OCI-LY3 (cell line): ENCODE results near the gene DNM1.

ENCODE experiments used
- H2AFZ ChIP-seq: fragments of 200-600, 300-600 bp; shearing (Covaris generic); 2 replicates; pipeline ENCODE4 v1.6.0; 2014; ENCODE audit warnings: antibody characterized with exemption, low read depth, low read length
- H3K27ac ChIP-seq: fragments of 200-600, 300-600 bp; sonication (generic); 2 replicates; pipeline ENCODE4 v1.5.1; 2014; ENCODE audit warnings: mild to moderate bottlenecking, low read length, moderate library complexity, mixed read lengths
- H3K27me3 ChIP-seq: fragments of 200-600, 300-600 bp; sonication (generic); 2 replicates; pipeline ENCODE4 v1.6.1; 2014; ENCODE audit warnings: low read depth, low read length, mixed read lengths
- H3K36me3 ChIP-seq: fragments of 200-600, 300-600 bp; sonication (generic); replicated peaks from 2 replicates; pipeline ENCODE3; 2014; ENCODE audit warnings: low read depth, low read length, mixed read lengths
- H3K4me1 ChIP-seq: fragments of 300-600, 200-600 bp; sonication (generic); 2 replicates; pipeline ENCODE4 v1.6.1; 2014; ENCODE audit warnings: low read length, mixed read lengths
- H3K4me2 ChIP-seq: fragments of 200-600, 300-600 bp; sonication (generic); 2 replicates; pipeline ENCODE4 v1.6.1; 2014; ENCODE audit warnings: low read length, mixed read lengths
- H3K4me3 ChIP-seq: fragments of 300-600, 200-600 bp; sonication (generic); 2 replicates; pipeline ENCODE4 v1.5.1; 2014; ENCODE audit warnings: antibody characterized with exemption, mild to moderate bottlenecking, low read length, moderate library complexity
- H3K79me2 ChIP-seq: fragments of 300-600, 200-600 bp; shearing (Covaris generic); 2 replicates; pipeline ENCODE4 v1.6.1; 2014; ENCODE audit warnings: mild to moderate bottlenecking, low read length, mixed read lengths
- H3K9ac ChIP-seq: fragments of 300-600, 200-600 bp; shearing (Covaris generic); 2 replicates; pipeline ENCODE4 v1.6.0; 2014; ENCODE audit warnings: mild to moderate bottlenecking, low read length, moderate library complexity
- H3K9me3 ChIP-seq: fragments of 200-600, 300-600 bp; shearing (Covaris generic); 2 replicates; pipeline ENCODE4 v1.6.1; 2014; ENCODE audit warnings: low read length, mixed read lengths; ENCODE audit not compliant: insufficient read depth
- H4K20me1 ChIP-seq: fragments of 200-600, 300-600 bp; sonication (generic); 2 replicates; pipeline ENCODE4 v1.6.1; 2016; ENCODE audit warnings: low read length, mixed read lengths; ENCODE audit not compliant: insufficient read depth
- EZH2phosphoT487 ChIP-seq: fragments of 200-600 bp; shearing (Covaris generic); IDR thresholded peaks from 2 replicates; pipeline ENCODE4 v1.6.1; 2018; ENCODE audit warnings: antibody characterized with exemption, mixed run types, low read depth
- TF ChIP-seq, protein P1 (sequence below): fragments of 200-600, 300-600 bp; sonication (generic); IDR thresholded peaks from 2 replicates; pipeline ENCODE4 v1.5.1; 2014; ENCODE audit warnings: antibody characterized with exemption, low read length, low read depth

The DNM1 gene

GRCh38 chr9:128190013-128190412 is 13.2 kb upstream of the DNM1 start:
- Histone ChIP-seq H3K4me1 (peaks cover 9% of the 10 kb centered on the region), H3K36me3 (peaks cover 13% of the 10 kb centered on the region), H3K9me3 (no peaks in the 10 kb centered on the region), H3K27ac (no peak overlapping the region), H4K20me1 (no peaks in the 10 kb centered on the region), H3K4me3 (peak overlapping the region; percentile 98), H3K4me2 (peak overlapping the region; percentile 73), H3K79me2 (peaks cover 20% of the 10 kb centered on the region), H3K9ac (no peak overlapping the region), H3K27me3 (no peaks in the 10 kb centered on the region), H2AFZ (no peak overlapping the region)
- TF ChIP-seq EZH2phosphoT487 = no peak
- TF ChIP-seq, protein P1, sequence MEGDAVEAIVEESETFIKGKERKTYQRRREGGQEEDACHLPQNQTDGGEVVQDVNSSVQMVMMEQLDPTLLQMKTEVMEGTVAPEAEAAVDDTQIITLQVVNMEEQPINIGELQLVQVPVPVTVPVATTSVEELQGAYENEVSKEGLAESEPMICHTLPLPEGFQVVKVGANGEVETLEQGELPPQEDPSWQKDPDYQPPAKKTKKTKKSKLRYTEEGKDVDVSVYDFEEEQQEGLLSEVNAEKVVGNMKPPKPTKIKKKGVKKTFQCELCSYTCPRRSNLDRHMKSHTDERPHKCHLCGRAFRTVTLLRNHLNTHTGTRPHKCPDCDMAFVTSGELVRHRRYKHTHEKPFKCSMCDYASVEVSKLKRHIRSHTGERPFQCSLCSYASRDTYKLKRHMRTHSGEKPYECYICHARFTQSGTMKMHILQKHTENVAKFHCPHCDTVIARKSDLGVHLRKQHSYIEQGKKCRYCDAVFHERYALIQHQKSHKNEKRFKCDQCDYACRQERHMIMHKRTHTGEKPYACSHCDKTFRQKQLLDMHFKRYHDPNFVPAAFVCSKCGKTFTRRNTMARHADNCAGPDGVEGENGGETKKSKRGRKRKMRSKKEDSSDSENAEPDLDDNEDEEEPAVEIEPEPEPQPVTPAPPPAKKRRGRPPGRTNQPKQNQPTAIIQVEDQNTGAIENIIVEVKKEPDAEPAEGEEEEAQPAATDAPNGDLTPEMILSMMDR = no peak

DNA sequence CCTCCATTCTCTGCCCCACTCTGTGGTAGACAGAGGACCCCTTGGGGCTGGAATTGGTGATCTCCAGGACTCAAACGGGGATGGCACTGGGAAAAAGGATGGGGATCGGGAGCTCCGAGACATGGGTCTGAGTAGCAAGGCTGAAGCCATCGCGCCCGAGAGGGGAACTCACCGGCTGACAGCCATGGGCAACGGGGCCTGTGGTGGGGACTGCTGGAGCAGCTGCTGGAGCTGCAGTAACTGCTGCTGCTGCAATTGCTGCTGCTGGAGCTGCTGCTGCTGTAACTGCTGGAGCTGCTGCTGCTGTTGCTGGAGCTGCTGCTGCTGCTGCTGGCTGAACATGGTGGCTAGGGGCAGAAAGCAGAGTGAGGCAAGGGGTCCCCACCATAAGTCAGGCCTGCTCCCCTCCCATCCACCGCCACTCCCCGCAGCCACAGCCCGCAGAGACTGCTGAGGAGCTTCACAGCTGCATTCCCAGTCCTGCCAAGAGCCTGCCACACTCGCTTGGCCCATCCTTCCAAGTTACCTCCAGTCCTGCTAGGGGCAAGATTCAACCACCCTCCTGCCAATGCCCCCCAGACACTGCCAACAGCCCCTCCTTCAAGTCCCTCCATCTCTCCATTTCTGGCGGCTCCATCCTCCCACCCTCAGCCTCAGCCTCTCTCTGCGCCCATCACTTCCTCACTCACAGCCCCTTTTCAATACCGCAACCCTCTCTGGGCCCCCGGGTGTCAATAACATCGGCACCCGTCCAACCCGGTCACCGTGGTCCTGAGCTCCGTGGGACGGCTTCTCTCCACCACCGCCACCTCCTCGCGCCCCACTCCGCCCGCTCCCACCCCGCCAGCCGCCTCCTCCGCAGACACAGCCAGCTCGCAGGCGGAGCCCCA is 12.4 kb upstream of the DNM1 start:
- Histone ChIP-seq H3K4me1 (peaks cover 9% of the 10 kb centered on the region), H3K27ac (peak overlapping the region; percentile 65; the same call in 1 of the 2 replicates), H3K9me3 (no peaks in the 10 kb centered on the region), H3K4me3 (peak overlapping the region; percentile 98), H3K79me2 (peaks cover 20% of the 10 kb centered on the region), H3K9ac (peak overlapping the region; percentile 94), H4K20me1 (no peaks in the 10 kb centered on the region), H3K27me3 (no peaks in the 10 kb centered on the region), H3K4me2 (peak overlapping the region; percentile 73), H3K36me3 (peaks cover 13% of the 10 kb centered on the region), H2AFZ (peak overlapping the region; percentile 68)
- TF ChIP-seq, protein P1 = no peak
- no peak for TF ChIP-seq EZH2phosphoT487

GRCh38 chr9:128191406-128192046 is 11.7 kb upstream of the DNM1 start, which contains the start of gene CIZ1:
Gene CIZ1, minus strand, starts transcription at chr9:128191572. Its CDS starts 715 bp downstream, at chr9:128190857.
- Histone ChIP-seq H3K4me3 (peak within 1 kb of the TSS; percentile 98), H3K27ac (peak within 1 kb of the TSS; percentile 65), H4K20me1 (no peaks in the 10 kb centered on the region), H2AFZ (peak within 1 kb of the TSS; percentile 83), H3K4me2 (peak within 1 kb of the TSS; percentile 73), H3K36me3 (peaks cover 13% of the 10 kb centered on the region), H3K4me1 (peaks cover 9% of the 10 kb centered on the region), H3K27me3 (no peaks in the 10 kb centered on the region), H3K9me3 (no peaks in the 10 kb centered on the region), H3K79me2 (peaks cover 20% of the 10 kb centered on the region), H3K9ac (peak within 1 kb of the TSS; percentile 94)
- TF ChIP-seq, protein P1 = peak; percentile 70
- no peak for TF ChIP-seq EZH2phosphoT487
